ES-I3 (cell line): Measurements from ENCODE around the gene ARFIP1.

Experiments used
- H3K36me3 ChIP-seq: 2 replicates; pipeline ENCODE4 v1.6.1; 2013; ENCODE audit warnings: mild to moderate bottlenecking, low read length, control low read depth, moderate library complexity; ENCODE audit not compliant: insufficient read depth
- H3K4me1 ChIP-seq: 2 replicates; pipeline ENCODE4 v1.6.1; 2013; ENCODE audit warnings: mild to moderate bottlenecking, control low read depth, low read length; ENCODE audit not compliant: insufficient read depth
- H3K9ac ChIP-seq: 2 replicates; pipeline ENCODE4 v1.6.1; 2013; ENCODE audit warnings: low read depth, mild to moderate bottlenecking, low read length, moderate library complexity
- H3K9me3 ChIP-seq: 2 replicates; pipeline ENCODE4 v1.6.1; 2013; ENCODE audit warnings: mild to moderate bottlenecking, low read length, moderate library complexity; ENCODE audit not compliant: control insufficient read depth, insufficient read depth

ARFIP1 gene

DNA sequence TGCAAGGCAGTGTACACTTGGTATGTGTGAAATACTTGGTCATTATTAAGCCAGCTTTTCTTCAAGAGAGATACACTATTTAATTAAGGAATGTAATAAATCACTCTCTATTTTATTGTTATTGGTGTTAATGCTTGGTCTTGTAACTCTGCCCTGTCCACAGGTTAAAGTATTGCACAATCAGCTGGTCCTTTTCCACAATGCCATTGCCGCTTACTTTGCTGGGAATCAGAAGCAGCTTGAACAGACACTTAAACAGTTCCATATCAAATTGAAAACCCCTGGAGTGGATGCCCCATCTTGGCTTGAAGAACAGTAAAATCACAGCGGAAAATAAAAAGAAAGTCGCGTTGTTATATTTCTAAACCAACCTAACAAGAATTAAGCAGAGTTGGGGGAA is 130.1 kb downstream of the ARFIP1 start:
- H3K9me3 ChIP-seq, result no peaks in the 10 kb centered on the region
- H3K36me3 ChIP-seq, result no peaks in the 10 kb centered on the region

GRCh38 chr4:152910521-152910920 is 130.8 kb downstream of the ARFIP1 start:
- no peaks in the 10 kb centered on the region for H3K36me3 ChIP-seq
- H3K9me3 ChIP-seq, result no peaks in the 10 kb centered on the region
- H3K9ac ChIP-seq, result no peak overlapping the region
- no peaks in the 10 kb centered on the region for H3K4me1 ChIP-seq

More for the DNA sequence above, 130.1 kb downstream of the ARFIP1 start:
- Histone ChIP-seq H3K9ac (no peak overlapping the region), H3K4me1 (no peaks in the 10 kb centered on the region)

DNA sequence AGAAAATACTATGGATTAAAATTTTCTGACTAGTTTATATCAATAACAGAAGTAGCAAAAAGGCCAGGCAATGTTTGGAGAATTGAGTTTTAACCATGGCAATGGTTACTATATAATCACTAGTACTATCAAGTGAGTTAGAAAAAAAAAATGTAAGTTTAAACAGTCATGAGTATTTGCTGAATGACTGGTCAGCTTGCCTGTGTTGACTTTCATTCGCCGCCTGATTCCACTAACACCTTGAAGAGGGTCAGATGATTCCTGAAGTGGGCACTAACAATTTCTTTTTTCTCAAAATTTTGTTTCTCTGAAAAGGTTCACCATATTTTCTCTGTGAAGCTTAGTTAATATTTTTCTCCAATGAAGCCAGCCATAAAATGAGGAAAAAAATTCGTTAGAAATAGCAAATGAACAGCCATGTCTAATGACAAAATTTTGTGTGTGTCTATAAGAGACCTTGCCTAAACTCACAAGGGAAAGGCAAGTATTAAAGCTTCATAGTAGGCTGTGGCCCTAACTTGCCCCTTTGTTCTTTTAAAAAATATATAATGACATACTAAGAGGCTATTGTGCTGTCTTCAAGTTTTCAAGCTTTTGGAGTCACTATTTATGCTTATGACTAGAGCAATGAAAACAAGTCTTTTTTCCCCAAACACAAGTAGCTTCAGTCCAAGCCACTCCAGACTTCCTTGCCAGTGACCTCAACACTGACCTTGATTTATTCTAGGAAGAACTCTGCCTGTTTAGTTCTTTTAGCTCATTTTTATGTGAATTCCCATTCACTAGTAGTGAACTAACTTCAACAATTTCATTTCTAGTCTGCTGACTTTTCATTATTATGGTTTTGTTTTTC is 138.0 kb downstream of the ARFIP1 start:
- no peaks in the 10 kb centered on the region for H3K4me1 ChIP-seq
- H3K36me3 ChIP-seq, result peaks cover 14% of the 10 kb centered on the region
- no peak overlapping the region for H3K9ac ChIP-seq
- peaks cover 33% of the 10 kb centered on the region for H3K9me3 ChIP-seq

- Histone ChIP-seq H3K4me1 (no peaks in the 10 kb centered on the region), H3K9me3 (peaks cover 33% of the 10 kb centered on the region), H3K9ac (no peak overlapping the region)
Measured at GRCh38 chr4:152919826-152920225, 140.1 kb downstream of the ARFIP1 start.

GRCh38 chr4:152920768-152921167 is 141.0 kb downstream of the ARFIP1 start:
- H3K9me3 ChIP-seq, result peaks cover 33% of the 10 kb centered on the region

More at GRCh38 chr4:152919826-152920225, 140.1 kb downstream of the ARFIP1 start:
- peaks cover 14% of the 10 kb centered on the region for H3K36me3 ChIP-seq

DNA sequence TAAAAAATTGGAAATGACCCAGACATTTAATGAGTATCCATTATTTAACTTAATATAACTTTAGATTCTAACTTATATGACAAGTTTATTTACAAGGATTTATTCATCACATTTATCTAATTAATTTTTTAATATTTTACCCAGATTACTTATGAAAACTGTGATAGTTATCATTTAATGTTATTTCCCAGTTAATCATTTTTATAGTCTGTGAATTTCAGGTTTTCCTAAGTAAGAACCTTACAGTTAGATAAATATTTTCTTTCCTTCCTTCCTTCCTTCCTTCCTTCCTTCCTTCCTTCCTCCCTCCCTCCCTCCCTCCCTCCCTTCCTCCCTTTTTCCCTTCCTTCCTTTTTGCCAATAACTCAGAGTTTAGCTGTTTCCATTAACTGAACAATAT is 141.5 kb downstream of the ARFIP1 start:
- H3K36me3 ChIP-seq, result peaks cover 14% of the 10 kb centered on the region
- peaks cover 10% of the 10 kb centered on the region; the same call in 1 of the 2 replicates for H3K4me1 ChIP-seq
- H3K9ac ChIP-seq, result no peak overlapping the region
- H3K9me3 ChIP-seq, result peaks cover 33% of the 10 kb centered on the region

More at GRCh38 chr4:152920768-152921167, 141.0 kb downstream of the ARFIP1 start:
- Histone ChIP-seq H3K9ac (no peak overlapping the region), H3K4me1 (peaks cover 7% of the 10 kb centered on the region; the same call in 1 of the 2 replicates), H3K36me3 (peaks cover 14% of the 10 kb centered on the region)

DNA sequence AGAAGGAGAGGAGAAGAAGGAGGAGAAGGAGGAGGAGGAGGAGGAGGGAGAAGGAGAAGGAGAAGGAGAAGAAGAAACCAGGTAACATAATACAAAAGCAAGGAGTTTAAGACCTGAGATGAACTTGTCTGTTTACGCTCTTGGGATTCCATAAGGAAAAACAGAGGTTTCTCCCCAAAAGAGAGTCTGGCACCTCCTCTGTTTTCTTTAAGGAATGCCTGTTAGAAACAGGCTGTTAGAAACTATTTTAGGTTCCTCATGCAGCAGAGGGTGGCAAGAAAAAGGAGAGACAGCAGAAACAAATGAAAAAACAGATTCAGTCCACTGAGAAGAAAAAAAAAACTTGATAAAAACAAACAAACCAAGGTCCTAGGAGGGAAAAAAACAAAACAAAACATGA is 146.1 kb downstream of the ARFIP1 start:
- peaks cover 2% of the 10 kb centered on the region; the same call in 1 of the 2 replicates for H3K9me3 ChIP-seq

GRCh38 chr4:152926959-152927358 is 147.2 kb downstream of the ARFIP1 start:
- H3K9ac ChIP-seq, result no peak overlapping the region
- H3K36me3 ChIP-seq, result no peaks in the 10 kb centered on the region
- peaks cover 53% of the 10 kb centered on the region for H3K4me1 ChIP-seq
- no peaks in the 10 kb centered on the region; the same call in 1 of the 2 replicates for H3K9me3 ChIP-seq

More for the DNA sequence above, 146.1 kb downstream of the ARFIP1 start:
- H3K9ac ChIP-seq, result no peak overlapping the region
- peaks cover 50% of the 10 kb centered on the region for H3K4me1 ChIP-seq
- no peaks in the 10 kb centered on the region for H3K36me3 ChIP-seq

DNA sequence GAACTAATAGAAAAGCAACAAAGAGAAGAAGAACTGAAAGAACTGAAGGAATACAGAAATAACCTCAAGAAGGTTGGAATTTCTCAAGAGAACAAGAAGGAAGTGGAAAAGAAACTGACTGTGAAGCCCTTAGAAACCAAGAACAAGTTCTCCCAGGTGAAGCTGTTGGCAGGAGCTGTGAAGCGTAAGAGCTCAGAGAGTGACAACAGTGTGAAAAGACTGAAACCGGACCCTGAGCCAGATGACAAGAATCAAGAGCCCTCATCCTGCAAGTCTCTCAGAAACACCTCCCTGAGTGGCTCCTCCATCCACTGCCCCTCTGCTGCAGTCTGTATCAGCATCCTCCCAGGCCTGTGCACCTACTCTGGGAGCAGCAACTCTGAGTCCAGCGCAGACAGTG is 148.0 kb downstream of the ARFIP1 start:
- Histone ChIP-seq H3K4me1 (peaks cover 53% of the 10 kb centered on the region), H3K36me3 (no peaks in the 10 kb centered on the region), H3K9ac (no peak overlapping the region), H3K9me3 (no peaks in the 10 kb centered on the region; the same call in 1 of the 2 replicates)

DNA sequence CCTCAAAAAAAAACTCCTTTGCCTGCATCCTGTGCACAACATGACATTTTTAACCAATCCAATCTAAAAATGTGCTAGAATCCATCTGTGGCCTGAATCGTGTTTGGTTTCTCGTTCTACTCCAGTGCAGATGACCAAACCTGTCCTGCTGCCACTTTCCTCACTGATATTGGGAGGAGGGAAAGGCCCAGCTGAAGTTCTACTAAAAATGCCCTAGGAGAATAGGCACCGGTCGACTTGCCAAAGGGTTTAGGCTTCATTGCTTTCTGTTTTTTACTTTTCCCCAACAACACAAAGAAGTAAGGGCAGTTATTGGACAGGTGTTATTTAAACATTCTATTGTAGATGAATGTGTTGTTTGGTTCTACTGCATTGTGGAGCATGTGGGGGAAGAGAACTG is 148.5 kb downstream of the ARFIP1 start:
- Histone ChIP-seq H3K4me1 (peaks cover 53% of the 10 kb centered on the region), H3K9me3 (no peaks in the 10 kb centered on the region; the same call in 1 of the 2 replicates), H3K9ac (no peak overlapping the region), H3K36me3 (no peaks in the 10 kb centered on the region)

GRCh38 chr4:152929888-152930287 is 150.1 kb downstream of the ARFIP1 start:
- H3K9me3 ChIP-seq, result no peaks in the 10 kb centered on the region; the same call in 1 of the 2 replicates
- H3K9ac ChIP-seq, result no peak overlapping the region
- peaks cover 55% of the 10 kb centered on the region for H3K4me1 ChIP-seq
- H3K36me3 ChIP-seq, result no peaks in the 10 kb centered on the region

DNA sequence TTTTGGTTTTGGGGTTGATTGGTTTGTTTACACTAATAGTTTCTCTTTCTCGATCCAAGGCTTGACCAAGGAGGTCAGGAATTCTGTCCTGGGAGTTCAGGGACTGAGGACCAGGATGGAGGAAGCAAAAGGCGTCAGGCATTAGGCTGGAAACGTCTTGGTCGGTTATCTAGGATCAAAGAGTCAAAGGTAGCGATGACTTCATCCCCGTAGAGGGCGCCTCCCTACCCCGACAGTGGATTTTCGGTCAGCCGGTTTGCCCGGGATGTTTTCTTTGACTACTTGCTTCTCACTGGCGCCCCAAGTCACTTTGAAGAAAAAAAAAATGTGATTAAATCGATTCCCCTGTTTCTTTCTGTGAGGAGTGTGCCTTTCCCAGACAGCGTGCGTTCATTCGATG is 155.4 kb downstream of the ARFIP1 start:
- Histone ChIP-seq H3K4me1 (peaks cover 21% of the 10 kb centered on the region), H3K9ac (peak overlapping the region; percentile 97), H3K36me3 (0 out of 2 replicates have a peak, but pooled peaks cover 2% of the 10 kb centered on the region), H3K9me3 (no peaks in the 10 kb centered on the region; the same call in 1 of the 2 replicates)

DNA sequence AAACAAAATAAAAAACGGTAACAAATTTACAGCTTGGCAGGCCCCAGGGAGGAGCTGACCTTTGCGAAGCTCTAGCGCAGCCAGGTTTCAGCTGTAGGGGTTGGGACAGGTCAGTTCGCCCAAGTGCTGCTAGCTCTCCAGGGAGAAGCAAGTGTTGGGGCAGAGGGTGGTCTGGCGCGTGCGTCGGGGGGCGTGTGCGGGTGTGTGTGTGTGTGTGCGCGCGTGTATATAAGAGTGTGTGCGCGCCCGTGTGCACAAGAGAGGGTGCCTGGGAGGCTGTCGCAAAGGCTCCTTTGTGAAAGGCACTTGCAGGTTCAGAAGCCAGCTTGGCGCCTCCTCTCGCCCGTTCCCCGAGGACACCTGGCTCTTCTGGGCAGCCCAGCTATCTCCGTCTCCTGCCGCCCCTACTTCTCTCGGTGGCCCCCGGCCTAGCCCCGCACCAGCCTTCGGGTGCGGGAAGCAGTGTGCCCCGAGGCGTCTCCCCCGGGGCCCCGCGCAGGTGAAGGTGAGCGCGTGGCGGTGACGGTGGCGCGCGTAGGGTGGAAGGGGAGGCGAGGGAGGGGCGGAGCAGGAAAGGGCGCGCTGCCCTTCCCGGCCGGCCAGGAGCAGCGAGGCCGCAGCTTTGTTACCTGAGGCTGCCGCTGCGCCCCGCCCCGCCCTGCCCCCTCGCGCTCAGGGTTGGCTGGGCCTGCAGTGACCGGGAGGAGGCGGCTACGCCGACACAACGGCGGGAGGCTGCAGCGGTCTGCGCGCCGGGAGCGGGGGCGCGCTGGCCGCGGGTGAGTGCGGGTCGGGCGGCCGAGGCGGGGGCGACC is 156.1 kb downstream of the ARFIP1 start, which contains the start of gene FHDC1:
Gene FHDC1 (plus strand): TSS at position 693 of the 815 bp plus-strand sequence. CDS start 6,735 bp downstream, outside the sequence.
- Histone ChIP-seq H3K36me3 (0 out of 2 replicates have a peak, but pooled peaks cover 2% of the 10 kb centered on the region), H3K9me3 (no peaks in the 10 kb centered on the region; the same call in 1 of the 2 replicates), H3K9ac (peak within 1 kb of the TSS; percentile 97), H3K4me1 (peaks cover 14% of the 10 kb centered on the region)
